Testis (tissue), 3 donors: ENCODE data around the gene MRI1. TPM values are rescaled to one million over a fixed set of nuclear protein-coding genes. Genes with fewer than 3 reads are reported as not detected.

Source experiments
- DNase-seq: peaks from one replicate; pipeline ENCODE4 v3.0.0-alpha.2; 2019
- H3K27ac ChIP-seq, 2 donors: fragments of 200-600 bp; sonication (generic); one replicate each; pipeline ENCODE4 v1.5.1; 2019
- H3K27me3 ChIP-seq: fragments of 200-600 bp; sonication (generic); one replicate; pipeline ENCODE4 v1.5.1; 2019
- H3K36me3 ChIP-seq: fragments of 200-600 bp; sonication (generic); one replicate; pipeline ENCODE4 v1.5.1; 2017; ENCODE audit warnings: low read depth; ENCODE audit errors: missing control alignments
- H3K4me1 ChIP-seq: fragments of 200-600 bp; sonication (generic); one replicate; pipeline ENCODE4 v1.5.1; 2019
- H3K4me3 ChIP-seq, 2 donors: fragments of 200-600 bp; sonication (generic); one replicate each; pipeline ENCODE4 v1.5.1; 2017 to 2019
- H3K9me3 ChIP-seq: fragments of 200-600 bp; sonication (generic); one replicate; pipeline ENCODE4 v1.5.1; 2017
- POLR2A ChIP-seq: fragments of 450-650 bp; IDR thresholded peaks from one replicate; pipeline ENCODE4 v1.6.1; 2017; ENCODE audit warnings: antibody characterized with exemption, mild to moderate bottlenecking, moderate library complexity
- WGBS, 2 donors: methylation state at CpG; one replicate each; pipeline ENCODE4 v1.1.5; 2018; 5-methylcytosine and 5-hydroxymethylcytosine counted together
- intact Hi-C: fragments of 100-400 bp; cut with DNase I; formaldehyde crosslinking; loops from one replicate; pipeline ENCODE4 v1.15.1; 2023; ENCODE audit warnings: low total_unique reads
- polyA plus RNA-seq: library from polyadenylated mRNA; stranded (reverse); fragments of 350-450 nt; fragmentation: Illumina TruSeq; extraction: RNeasy Lipid Tissue Mini Kit (QIAGEN cat#74804); gene quantifications from one replicate; pipeline ENCODE4 v1.2.3, GENCODE V29; 2014; ENCODE audit warnings: low read depth, low replicate concordance; ENCODE audit not compliant: insufficient read depth
- total RNA-seq, 2 donors: library from RNA; depleted of rRNA; stranded (reverse); fragments of >200 nt; gene quantifications; one replicate each; pipeline ENCODE4 v1.2.3, GENCODE V29; 2016
- TF ChIP-seq, protein P1 (sequence below), 3 experiments: fragments of 450-650 bp in 2 of 3; fragments of 200-600 bp in 1 of 3; sonication (generic) in 1 of 3; IDR thresholded peaks; one replicate each; pipeline ENCODE4 v1.5.1; 2016 to 2019; ENCODE audit warnings: antibody characterized with exemption in 3 of 3, mild to moderate bottlenecking in 2 of 3, moderate library complexity in 1 of 3

MRI1 gene
- total and polyA plus RNA-seq, 3 donors from 2014 or later = 6.7 to 33.0 (median 26.5) TPM

GRCh38 chr19:13723206-13723605, 41.1 kb upstream of the MRI1 start:
- H3K4me1 ChIP-seq = no peaks in the 10 kb centered on the region
- no peak for DNase-seq
- H3K27me3 ChIP-seq = no peaks in the 10 kb centered on the region
- no peaks in the 10 kb centered on the region for H3K36me3 ChIP-seq
- H3K4me3 ChIP-seq = no peak overlapping the region
- TF ChIP-seq POLR2A = no peak
- TF ChIP-seq, protein P1, sequence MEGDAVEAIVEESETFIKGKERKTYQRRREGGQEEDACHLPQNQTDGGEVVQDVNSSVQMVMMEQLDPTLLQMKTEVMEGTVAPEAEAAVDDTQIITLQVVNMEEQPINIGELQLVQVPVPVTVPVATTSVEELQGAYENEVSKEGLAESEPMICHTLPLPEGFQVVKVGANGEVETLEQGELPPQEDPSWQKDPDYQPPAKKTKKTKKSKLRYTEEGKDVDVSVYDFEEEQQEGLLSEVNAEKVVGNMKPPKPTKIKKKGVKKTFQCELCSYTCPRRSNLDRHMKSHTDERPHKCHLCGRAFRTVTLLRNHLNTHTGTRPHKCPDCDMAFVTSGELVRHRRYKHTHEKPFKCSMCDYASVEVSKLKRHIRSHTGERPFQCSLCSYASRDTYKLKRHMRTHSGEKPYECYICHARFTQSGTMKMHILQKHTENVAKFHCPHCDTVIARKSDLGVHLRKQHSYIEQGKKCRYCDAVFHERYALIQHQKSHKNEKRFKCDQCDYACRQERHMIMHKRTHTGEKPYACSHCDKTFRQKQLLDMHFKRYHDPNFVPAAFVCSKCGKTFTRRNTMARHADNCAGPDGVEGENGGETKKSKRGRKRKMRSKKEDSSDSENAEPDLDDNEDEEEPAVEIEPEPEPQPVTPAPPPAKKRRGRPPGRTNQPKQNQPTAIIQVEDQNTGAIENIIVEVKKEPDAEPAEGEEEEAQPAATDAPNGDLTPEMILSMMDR (IDR thresholded peaks at IDR 0.05) = no peak
- H3K27ac ChIP-seq = no peak overlapping the region
- H3K9me3 ChIP-seq = no peaks in the 10 kb centered on the region
- intact Hi-C loops = loop anchor here (10.0 kb wide), 1 partner anchor 128 kb away; no protein-coding TSS in a partner anchor
- 81 to 87% methylated on average over 5 of the region's 5 CpGs for WGBS, 2 donors

GRCh38 chr19:13726323-13726722, 38.0 kb upstream of the MRI1 start:
- no peaks in the 10 kb centered on the region for H3K9me3 ChIP-seq
- H3K36me3 ChIP-seq = no peaks in the 10 kb centered on the region
- intact Hi-C loops = loop anchor here (10.0 kb wide), 1 partner anchor 132 kb away; no protein-coding TSS in a partner anchor
- no peak for DNase-seq
- WGBS, 2 donors = 94 to 97% methylated on average over 5 of the region's 5 CpGs
- TF ChIP-seq, protein P1 (IDR thresholded peaks at IDR 0.05) = no peak
- H3K4me3 ChIP-seq = no peak overlapping the region
- no peaks in the 10 kb centered on the region for H3K27me3 ChIP-seq
- H3K27ac ChIP-seq = no peak overlapping the region
- H3K4me1 ChIP-seq = no peaks in the 10 kb centered on the region

GRCh38 chr19:13727798-13728197, 36.5 kb upstream of the MRI1 start:
- Histone ChIP-seq H3K9me3 (no peaks in the 10 kb centered on the region), H3K27ac (no peak overlapping the region), H3K4me1 (peaks cover 7% of the 10 kb centered on the region), H3K27me3 (no peaks in the 10 kb centered on the region), H3K4me3 (no peak overlapping the region), H3K36me3 (no peaks in the 10 kb centered on the region)
- no peak for DNase-seq
- WGBS, 2 donors = 77 to 79% methylated on average over 8 of the region's 8 CpGs
- intact Hi-C loops = loop anchor here (10.0 kb wide), 1 partner anchor 133 kb away; no protein-coding TSS in a partner anchor
- no peak for TF ChIP-seq POLR2A
- TF ChIP-seq, protein P1 (IDR thresholded peaks at IDR 0.05) = no peak

DNA sequence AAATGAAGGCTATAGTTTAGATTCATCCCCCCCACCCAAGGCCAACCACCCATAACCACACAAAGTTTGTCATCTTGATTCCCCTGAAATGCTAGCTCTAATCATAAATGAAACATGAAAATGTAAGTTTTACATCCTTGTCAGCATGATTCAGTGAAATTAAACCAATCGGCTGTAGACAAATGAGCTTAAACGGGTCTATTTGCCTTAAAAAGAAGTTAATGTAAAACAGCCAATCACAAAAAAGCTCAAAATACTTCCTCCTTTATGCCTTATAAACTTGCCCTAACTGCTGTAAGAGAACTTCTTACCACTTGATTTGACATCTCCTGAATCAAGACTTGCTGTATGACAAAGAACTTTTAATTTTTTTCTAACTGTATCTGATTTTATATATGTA, 34.5 kb upstream of the MRI1 start:
- DNase-seq = no peak
- WGBS, 2 donors = 53 to 65% methylated on average over 2 of the region's 2 CpGs
- Histone ChIP-seq H3K9me3 (no peaks in the 10 kb centered on the region), H3K4me3 (no peak overlapping the region), H3K27ac (no peak overlapping the region), H3K27me3 (no peaks in the 10 kb centered on the region), H3K4me1 (peaks cover 7% of the 10 kb centered on the region), H3K36me3 (no peaks in the 10 kb centered on the region)
- no peak for TF ChIP-seq POLR2A
- TF ChIP-seq, protein P1 (IDR thresholded peaks at IDR 0.05) = no peak
- intact Hi-C loops = loop anchor here (10.0 kb wide), 1 partner anchor 135 kb away; no protein-coding TSS in a partner anchor
